Esophagus squamous epithelium (tissue), 4 donors: ENCODE data around the gene ELMO1.

Experiments used
- POLR2A ChIP-seq, 4 donors: fragments of 450-650 bp; IDR thresholded peaks; one replicate each; pipeline ENCODE4 v1.6.1; 2017; ENCODE audit warnings: antibody characterized with exemption in 4 of 4, mild to moderate bottlenecking in 4 of 4, moderate library complexity in 3 of 4
- TF ChIP-seq, protein P1 (sequence below), 6 experiments: fragments of 450-650 bp in 4 of 6; fragments of 200-600 bp in 2 of 6; sonication (generic) in 2 of 6; IDR thresholded peaks; one replicate each; pipeline ENCODE4 v1.5.1; 2016 to 2019; ENCODE audit warnings: antibody characterized with exemption in 6 of 6, mild to moderate bottlenecking in 4 of 6, moderate library complexity in 4 of 6

GRCh38 chr7:37096341-37096740 lies 352.3 kb downstream of the ELMO1 start:
- no peak for TF ChIP-seq POLR2A (IDR thresholded peaks at IDR 0.05)
- TF ChIP-seq, protein P1, sequence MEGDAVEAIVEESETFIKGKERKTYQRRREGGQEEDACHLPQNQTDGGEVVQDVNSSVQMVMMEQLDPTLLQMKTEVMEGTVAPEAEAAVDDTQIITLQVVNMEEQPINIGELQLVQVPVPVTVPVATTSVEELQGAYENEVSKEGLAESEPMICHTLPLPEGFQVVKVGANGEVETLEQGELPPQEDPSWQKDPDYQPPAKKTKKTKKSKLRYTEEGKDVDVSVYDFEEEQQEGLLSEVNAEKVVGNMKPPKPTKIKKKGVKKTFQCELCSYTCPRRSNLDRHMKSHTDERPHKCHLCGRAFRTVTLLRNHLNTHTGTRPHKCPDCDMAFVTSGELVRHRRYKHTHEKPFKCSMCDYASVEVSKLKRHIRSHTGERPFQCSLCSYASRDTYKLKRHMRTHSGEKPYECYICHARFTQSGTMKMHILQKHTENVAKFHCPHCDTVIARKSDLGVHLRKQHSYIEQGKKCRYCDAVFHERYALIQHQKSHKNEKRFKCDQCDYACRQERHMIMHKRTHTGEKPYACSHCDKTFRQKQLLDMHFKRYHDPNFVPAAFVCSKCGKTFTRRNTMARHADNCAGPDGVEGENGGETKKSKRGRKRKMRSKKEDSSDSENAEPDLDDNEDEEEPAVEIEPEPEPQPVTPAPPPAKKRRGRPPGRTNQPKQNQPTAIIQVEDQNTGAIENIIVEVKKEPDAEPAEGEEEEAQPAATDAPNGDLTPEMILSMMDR (IDR thresholded peaks at IDR 0.05): no peak
